ENCODE data around the gene WSCD2.

The WSCD2 gene

GRCh38 chr12:108270035-108270848, 141.2 kb downstream of the WSCD2 start:
- no peak for DNase-seq (ENCODE audit: low spot score)

DNA sequence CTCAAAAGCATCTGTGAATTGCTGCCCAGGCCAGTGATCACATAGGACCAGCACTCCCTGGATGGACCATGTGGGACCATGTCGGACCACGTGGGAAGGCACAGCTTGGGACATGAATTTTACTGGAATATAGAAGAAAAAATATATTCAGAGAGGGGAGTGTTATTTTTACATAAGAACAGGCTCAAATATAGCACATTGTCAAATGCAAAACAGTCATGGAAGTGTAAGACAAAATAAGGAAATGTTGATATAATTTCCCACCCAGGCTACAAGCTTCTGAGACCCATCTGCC, 141.7 kb downstream of the WSCD2 start:
- DNase-seq (ENCODE audit: low spot score) = no peak

GRCh38 chr12:108271951-108272872, 143.1 kb downstream of the WSCD2 start:
- no peak for DNase-seq (ENCODE audit: low spot score)

DNA sequence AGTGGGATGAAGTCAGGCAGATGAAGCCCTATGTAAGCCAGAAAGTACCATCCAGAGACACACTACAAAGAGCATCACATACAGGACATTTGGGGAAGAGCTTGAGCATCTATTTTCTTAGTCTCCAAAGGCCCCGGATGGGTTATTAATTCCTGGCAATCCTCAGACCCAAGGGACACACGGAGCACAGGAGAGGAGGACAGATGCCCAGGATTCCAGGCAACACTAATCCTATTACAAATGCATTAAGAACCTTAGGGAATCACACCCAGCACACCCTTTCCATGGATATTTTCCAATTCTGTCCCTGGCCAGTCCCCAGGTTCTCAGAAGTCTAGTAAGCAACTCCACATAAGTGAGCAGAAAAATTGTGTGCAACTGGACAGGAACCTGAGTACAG, 144.1 kb downstream of the WSCD2 start:
- DNase-seq (ENCODE audit: low spot score) = no peak

DNA sequence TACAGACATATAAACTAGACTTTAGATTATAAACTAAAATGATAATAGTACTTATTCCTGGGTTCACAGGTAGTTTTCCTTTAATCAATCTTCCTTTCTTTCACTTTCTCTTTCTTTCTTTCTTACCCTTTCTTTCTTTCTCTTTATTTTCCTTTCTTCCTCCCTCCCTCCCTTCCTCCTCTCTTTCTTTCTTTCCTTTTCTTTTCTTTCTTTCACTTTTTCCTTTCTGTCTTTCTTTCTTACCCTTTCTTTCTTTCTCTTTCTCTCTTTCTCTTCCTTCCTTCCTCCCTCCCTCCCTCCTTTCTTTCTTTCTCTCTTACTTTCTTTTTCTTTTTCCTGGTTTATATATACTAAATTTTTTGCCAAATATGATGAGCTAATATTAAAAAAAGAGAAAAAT, 148.5 kb downstream of the WSCD2 start:
- no peak for DNase-seq (ENCODE audit: low spot score)

DNA sequence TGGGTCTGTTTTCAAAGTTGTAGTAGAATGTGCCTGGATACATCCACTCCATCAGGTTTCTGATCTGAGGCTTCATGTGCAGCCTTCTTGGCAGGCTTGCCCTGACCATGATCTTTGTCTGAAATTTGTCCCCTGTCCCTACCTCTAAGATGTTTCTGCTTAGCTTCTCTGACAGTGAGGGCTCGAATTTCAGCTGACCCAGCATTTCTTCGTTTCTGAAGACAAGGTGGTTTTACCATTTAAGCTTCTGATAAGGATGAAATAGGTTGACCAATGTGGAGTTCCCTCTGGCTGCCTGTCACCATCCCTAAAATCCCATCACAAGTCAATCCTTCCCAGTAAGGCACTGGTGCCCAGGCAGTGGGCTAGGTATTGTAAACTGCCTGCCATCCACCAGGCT, 153.1 kb downstream of the WSCD2 start:
- no peak for DNase-seq (ENCODE audit: low spot score)

DNA sequence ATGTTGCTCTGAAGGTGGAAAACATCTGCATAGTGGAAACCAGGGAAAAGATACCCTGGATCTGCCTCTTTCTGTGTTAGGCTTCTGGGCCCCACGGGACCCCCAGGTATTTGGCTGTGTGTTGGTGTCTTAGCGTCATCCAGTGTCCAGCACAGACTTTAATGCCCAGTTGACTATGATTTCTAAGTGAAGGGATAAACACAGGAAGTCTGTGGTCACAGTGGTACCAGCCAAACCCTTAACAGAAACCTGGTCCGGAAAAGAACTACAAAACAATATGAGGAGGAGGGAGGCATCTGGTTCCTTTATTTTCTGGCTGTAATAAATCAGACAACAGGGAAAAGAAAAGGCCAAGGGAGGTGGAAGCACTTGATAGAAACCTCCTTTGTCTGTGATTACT, 153.6 kb downstream of the WSCD2 start:
- no peak for DNase-seq (ENCODE audit: low spot score)

DNA sequence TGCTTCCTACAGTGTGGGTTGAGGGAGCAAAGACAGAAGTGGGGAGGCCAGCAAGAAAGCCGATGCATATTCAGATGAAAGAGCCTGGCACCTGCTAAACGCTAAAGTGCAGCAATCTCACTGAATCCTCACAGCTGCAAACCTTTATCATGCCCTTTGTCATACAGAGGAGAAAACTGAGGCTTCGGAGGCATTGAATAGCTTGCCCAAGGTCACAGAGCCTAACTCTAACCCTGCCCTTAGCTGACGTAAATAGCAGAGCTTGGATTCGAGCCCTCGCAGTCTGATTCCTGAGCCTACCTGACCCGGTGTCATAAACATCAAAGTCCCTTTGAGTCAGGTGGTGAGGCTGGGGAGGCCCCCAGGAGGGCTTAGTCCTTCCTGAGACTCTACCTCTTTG, 155.1 kb downstream of the WSCD2 start:
- no peak for DNase-seq (ENCODE audit: low spot score)

- DNase-seq (ENCODE audit: low spot score) = no peak
Measured at GRCh38 chr12:108285016-108285415, 155.9 kb downstream of the WSCD2 start.

DNA sequence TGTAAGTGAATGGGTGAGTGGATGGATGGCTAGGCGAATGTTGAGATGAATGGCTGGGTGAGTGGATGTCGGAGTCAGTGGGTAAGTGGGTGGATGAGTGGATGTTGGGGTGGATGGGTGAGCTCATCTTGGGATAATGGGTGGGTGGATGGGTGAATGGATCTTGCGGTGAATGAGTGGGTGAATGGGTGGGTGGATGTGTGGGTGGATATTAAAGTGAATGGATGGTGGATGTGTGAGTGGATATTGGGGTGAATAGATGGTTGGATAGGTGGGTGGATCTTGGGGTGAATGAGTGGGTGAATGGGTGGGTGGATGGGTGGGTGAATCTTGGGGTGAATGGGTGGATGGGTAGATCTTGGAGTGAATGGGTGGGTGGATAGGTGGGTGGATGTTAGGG, 158.1 kb downstream of the WSCD2 start:
- DNase-seq (ENCODE audit: low spot score) = no peak

DNA sequence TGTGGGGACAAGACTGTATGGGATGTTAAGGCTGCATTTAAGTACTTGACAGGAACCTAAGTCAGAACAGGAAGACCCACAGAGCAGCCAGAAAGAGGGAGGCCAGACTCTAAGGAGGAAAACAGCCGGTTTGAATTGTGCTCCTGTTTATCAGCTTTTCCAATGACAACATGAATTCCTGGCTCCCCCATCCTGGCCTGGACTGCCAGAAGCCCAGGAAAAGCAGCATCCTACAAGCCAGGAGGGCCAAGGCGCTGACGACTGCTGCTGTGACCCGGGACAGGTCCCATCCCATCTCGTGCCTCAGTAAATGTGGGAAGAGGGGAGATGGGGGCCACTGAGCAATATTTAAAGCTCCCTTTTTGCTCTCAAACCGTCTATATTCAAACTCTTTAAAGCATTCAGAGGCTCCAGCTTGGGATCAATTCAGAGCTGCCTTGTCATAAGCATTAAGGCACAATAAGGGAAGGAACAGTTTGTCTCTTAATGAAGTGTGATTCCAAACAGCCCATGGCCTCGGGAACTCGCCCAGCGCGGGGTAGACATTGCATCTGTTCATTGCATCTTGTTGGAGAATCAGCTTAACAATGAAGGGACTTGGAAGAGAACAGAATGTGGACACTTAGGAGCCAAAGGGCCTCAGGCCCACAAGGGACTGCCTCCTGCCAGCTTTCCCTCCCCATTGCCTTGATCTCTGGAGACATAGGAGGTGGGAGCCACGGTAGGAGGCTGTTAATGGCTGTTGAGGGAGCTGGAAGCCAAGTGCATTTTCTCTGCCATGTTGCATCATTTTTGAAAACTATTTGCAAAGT, 160.5 kb downstream of the WSCD2 start:
- no peak for DNase-seq (ENCODE audit: low spot score)

DNA sequence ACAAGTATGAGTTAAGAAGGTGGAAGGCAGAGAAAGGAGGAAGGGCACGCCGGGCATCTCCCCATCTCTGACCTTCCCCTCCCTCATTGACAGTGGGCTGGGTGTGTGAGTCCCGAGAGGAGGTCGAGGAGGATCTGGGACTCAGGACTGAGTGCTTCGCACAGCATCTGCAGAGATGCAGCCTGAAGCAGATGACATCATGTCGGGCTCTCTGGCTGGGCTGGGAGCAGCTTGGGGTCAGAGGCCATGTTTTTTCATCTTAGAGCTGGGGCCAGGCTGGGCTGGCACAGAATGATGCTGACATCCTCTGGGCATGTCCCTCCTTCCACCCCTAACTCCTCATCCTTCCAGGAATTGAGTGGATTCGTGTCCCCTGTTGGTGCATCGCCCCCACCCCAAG, 166.6 kb downstream of the WSCD2 start:
- DNase-seq (ENCODE audit: low spot score) = no peak

DNA sequence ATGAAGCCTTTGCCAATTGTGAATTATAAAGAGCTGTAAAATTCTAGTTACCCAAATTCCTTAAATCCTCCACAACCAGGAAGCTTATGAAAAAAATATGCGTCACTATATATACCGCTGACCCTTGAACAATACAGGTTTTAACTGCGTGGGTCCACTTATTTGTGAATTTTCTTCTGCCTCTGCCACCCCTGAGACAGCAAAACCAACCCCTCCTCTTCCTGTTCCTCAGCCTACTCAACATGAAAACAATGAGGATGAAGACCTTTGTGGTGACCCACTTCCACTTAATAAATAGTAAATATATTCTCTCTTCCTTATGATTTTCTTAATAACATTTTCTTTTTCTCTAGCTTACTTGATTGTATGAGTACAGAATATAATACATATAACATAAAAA, 167.9 kb downstream of the WSCD2 start:
- DNase-seq (ENCODE audit: low spot score) = no peak

GRCh38 chr12:108297424-108297823, 168.3 kb downstream of the WSCD2 start:
- DNase-seq (ENCODE audit: low spot score) = no peak

GRCh38 chr12:108297895-108298760, 169.0 kb downstream of the WSCD2 start:
- DNase-seq (ENCODE audit: low spot score) = no peak

DNA sequence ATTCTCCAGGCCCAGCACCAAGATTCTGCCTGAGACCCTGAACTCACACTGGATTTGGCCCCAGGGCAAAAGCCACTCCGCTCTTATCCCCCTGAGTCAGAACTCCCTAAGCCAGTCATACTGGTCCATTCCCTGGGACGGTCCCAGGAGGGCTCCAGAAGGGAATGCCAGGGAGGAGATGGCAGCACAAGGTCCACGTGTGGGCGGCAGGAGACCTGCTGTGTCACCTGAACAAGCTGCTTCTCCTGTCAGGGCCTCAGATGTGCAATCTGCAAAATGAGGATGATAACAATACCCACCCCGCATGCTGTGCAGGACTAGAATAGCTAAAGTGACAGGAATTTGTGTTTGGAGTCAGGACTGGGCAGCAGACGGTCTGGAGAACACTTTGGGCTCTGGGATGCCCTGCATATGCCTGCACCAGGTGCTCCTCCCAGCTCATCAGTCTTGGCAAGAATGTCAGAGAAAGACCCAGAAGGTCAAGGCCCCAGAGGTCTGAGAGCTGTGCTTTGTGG, 169.7 kb downstream of the WSCD2 start:
- no peak for DNase-seq (ENCODE audit: low spot score)

- DNase-seq (ENCODE audit: low spot score) = no peak
Measured at GRCh38 chr12:108299516-108299915, 170.4 kb downstream of the WSCD2 start.

All from kidney tubule cell (primary cell).